ENCODE data around the gene LTB4R.

The LTB4R gene

DNA sequence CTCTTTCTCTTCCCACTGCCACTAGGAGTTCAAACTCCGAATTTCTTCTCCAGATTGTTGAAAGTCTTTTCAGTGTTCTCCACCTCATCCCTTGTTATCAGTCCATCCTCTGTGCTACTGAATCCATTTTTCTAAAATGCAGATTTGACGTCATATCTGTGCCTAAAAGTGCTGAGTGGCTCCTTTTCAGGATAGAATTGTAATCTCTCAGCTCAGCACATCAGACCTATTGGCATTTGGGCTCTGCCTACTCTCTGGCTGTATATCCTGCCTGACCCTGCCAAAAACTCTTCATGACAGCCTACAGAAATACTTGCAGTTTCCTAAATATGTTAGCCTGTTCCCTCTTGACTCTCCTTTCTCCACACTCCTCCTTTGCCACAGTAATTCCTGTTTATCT, 38.8 kb upstream of the LTB4R start:
- no peak overlapping the region for H3K27ac ChIP-seq

DNA sequence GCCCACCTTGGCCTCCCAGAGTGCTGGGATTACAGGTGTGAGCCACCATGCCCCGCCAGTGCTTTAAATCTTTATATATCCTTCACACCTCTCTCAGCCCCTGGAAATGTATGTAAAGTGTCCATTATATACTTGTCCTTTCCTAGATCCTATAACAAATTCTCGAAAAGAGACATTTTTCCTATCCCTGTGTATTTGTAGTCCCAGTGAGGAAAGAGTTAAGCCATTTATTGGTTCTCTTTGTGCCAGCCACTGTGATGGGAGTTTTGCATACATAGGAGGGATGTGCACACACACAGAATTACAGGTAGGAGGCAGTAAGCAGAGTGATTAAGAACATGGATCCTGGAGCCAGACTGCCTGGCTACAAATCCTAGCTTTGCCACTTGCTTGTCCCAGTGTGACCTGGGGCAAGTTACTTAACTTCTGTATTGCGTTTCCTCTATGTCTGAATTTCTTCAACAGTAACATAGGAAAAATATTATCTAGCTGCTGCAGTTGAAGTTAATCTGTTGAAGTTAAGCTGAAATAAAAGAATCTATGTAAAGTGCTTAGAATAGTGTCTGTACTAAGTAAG, 37.8 kb upstream of the LTB4R start:
- TF ChIP-seq, protein P1, sequence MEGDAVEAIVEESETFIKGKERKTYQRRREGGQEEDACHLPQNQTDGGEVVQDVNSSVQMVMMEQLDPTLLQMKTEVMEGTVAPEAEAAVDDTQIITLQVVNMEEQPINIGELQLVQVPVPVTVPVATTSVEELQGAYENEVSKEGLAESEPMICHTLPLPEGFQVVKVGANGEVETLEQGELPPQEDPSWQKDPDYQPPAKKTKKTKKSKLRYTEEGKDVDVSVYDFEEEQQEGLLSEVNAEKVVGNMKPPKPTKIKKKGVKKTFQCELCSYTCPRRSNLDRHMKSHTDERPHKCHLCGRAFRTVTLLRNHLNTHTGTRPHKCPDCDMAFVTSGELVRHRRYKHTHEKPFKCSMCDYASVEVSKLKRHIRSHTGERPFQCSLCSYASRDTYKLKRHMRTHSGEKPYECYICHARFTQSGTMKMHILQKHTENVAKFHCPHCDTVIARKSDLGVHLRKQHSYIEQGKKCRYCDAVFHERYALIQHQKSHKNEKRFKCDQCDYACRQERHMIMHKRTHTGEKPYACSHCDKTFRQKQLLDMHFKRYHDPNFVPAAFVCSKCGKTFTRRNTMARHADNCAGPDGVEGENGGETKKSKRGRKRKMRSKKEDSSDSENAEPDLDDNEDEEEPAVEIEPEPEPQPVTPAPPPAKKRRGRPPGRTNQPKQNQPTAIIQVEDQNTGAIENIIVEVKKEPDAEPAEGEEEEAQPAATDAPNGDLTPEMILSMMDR (conservative IDR thresholded peaks at IDR 0.05): no peak
- TF ChIP-seq ZFX (IDR thresholded peaks at IDR 0.05): no peak
- no peak overlapping the region for H3K27ac ChIP-seq

More for the DNA sequence above, 38.8 kb upstream of the LTB4R start:
- TF ChIP-seq, protein P1 (conservative IDR thresholded peaks at IDR 0.05): no peak
- no peak for TF ChIP-seq ZFX (IDR thresholded peaks at IDR 0.05)

DNA sequence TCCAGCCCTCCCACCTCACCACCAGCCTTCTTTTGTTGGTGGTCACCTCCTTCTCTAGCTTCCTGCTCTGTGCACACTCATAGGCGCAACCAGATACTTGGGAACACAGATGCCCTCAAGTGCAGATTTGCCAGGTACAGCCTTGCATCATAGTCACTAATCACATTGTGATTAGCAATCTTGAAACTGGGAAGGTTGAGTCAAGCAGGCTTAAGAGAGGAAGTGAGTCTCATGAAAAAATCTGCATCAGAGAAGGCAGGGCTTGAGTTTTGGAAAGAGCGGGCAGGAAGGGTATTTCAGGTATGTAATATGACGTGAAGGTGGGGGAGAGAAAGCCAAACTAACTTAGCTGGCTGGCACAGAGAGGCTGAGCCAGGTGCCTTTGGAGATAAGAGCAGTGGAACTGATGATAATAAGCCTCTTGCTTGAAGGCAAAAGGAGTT, 37.2 kb upstream of the LTB4R start:
- H3K27ac ChIP-seq: no peak overlapping the region
- TF ChIP-seq ZFX (IDR thresholded peaks at IDR 0.05): no peak
- TF ChIP-seq, protein P1 (conservative IDR thresholded peaks at IDR 0.05): no peak

DNA sequence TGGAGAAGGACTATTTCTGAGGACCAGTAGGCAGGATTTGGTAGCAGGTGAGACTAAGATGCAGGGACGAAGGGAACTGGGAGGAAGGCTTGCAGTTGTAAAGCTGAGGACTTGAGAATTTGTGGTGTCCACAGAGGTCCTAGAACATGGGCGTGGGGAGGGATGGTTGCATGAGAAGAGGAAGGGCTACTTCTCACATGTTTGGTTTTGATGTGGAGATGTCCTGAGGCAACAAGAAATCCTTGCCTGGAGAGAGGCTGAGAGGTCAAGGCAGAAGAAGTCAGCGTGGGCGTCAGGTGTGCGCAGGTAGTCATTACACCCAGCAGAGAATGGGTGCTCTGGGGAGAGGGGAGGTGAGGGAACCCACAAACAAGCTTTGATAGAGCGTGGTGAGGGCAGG, 34.2 kb upstream of the LTB4R start:
- no peak overlapping the region for H3K27ac ChIP-seq
- no peak for TF ChIP-seq ZFX (IDR thresholded peaks at IDR 0.05)
- TF ChIP-seq, protein P1 (conservative IDR thresholded peaks at IDR 0.05): no peak

DNA sequence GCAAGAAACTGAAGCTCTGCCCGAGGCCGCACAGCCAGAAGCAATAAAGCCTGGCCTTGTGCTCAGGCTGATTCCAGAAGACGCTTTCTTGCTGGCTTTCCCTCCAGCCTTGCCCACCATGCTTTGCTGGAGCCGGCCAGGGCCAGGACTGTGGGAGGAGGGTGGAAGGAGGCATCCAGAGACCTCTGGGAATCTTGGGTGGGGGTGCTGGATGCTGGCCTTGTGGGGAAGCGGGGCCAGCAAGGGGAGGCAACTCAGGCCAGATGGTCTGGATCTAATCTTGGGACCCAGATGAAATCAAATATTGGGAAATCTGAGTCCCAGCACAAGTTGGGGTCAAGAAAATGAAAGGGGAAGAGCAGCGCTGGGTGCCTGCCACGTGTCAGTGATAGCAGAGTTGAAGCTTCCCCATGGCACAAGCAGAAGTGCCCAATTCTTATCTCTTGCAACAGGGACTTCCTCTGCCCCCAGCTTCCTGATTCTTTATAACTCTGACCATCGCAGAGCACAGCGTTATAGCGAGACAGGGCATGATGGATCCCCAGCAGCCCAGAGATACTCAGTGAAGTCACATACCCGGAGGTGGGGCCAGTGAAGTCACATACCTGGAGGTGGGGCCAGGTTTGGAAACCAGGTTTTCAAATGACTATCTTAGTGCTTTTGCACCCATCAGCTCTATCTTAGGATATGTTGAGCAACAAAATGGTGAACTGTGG, 33.5 kb upstream of the LTB4R start:
- TF ChIP-seq, protein P1 (conservative IDR thresholded peaks at IDR 0.05): no peak
- no peak for TF ChIP-seq ZFX (IDR thresholded peaks at IDR 0.05)
- H3K27ac ChIP-seq: no peak overlapping the region

DNA sequence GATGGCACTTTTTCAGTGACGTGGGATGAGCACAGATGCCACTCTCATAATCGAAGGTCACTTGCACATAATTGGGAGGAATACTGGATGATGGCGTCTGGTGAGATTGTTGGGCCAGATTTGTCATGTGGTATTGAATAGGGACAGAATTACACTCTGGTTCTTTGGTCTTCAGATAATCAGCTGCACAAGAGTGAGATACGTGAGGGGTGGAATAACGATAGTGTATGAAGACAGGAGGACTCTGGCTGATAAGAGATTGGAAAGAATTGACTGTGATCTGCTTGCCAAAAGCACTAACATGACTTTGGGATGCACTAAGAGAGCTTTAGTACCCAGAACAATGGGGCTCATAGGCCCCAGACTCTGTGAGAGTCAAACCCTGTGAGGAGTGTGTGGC, 32.9 kb upstream of the LTB4R start:
- TF ChIP-seq ZFX (IDR thresholded peaks at IDR 0.05): no peak
- no peak overlapping the region for H3K27ac ChIP-seq

DNA sequence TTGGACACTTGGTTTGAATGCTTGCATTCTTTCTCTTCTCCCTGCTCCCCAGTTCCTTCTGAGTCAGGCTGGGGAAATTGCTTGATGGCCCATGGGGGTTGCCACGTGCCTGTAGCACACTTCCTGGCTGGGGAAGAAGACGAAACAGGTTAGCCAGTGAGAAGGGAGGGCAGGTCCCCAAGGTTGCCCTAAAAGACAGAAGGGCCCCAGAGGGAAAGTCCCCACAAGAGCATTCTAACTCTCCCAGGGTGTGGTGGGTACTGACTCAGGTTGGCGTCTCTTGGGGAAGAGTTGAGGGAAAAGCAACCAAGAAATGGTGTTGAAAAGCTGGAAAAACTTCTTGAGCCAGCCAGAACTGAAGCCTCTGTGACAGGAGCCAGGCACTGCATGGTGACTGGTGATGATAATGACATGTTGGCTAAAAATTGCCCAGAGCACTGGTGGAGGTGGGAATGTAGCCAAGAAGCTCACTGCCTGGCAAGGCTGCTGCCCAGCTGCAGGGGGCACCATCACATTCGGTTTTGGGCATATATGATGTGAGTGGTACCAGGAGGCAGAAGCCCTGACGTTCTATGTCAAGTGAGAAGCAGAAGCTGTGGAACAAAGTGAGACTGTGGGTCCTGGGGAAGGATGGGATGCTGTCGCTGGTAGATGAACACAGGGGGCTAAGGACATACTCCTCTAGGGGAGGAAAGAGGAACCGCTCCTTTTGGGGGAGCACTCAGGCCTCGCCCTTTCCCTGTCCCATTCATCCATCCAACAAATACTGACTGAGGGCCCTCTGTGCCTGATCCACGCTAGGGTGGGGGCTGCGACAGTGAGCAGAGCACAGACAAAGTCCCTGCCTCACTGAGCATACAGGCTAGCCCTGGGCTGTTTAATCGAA, 31.8 kb upstream of the LTB4R start:
- H3K27ac ChIP-seq: no peak overlapping the region
- no peak for TF ChIP-seq ZFX (IDR thresholded peaks at IDR 0.05)
- TF ChIP-seq, protein P1 (conservative IDR thresholded peaks at IDR 0.05): no peak; the same call in 1 of the 2 replicates

All from C4-2B (cell line).